Right ventricle myocardium inferior (tissue), 1 donor: ENCODE measurements around the gene PIK3CD. TPM values are rescaled to one million over a fixed set of nuclear protein-coding genes. Genes with fewer than 3 reads are reported as not detected.
"Not testable (repeated sequence)": the region's sequence is repeated elsewhere in the genome, so short reads cannot be mapped to it uniquely, and the experiment has no call there.

Experiments
- ATAC-seq: fragments of 200-7000 bp; cut with Tn5 transposase; one replicate; pipeline ENCODE4 v1.9.1; 2020; ENCODE audit warnings: mild to moderate bottlenecking, moderate library complexity
- DNase-seq: peaks from one replicate; pipeline ENCODE4 v3.0.0; 2021; ENCODE audit errors: missing footprints
- intact Hi-C: fragments of 100-400 bp; cut with DNase I; formaldehyde crosslinking; loops from one replicate; pipeline ENCODE4 v1.11.0; 2022
- total RNA-seq: library from RNA; stranded (reverse); fragmentation: NEBNext Ultra II Directional; extraction: Animal tissue kit (Norgen Biotek cat#: 25700); gene quantifications from one replicate; pipeline ENCODE4 v1.2.1, GENCODE V29; 2021
- donor health status: DM: no; HTN: yes; CAD: no; lungs with severe emphysema.

The PIK3CD gene
- total RNA-seq, 1 donor from 2014 or later, result 4.1 TPM

DNA sequence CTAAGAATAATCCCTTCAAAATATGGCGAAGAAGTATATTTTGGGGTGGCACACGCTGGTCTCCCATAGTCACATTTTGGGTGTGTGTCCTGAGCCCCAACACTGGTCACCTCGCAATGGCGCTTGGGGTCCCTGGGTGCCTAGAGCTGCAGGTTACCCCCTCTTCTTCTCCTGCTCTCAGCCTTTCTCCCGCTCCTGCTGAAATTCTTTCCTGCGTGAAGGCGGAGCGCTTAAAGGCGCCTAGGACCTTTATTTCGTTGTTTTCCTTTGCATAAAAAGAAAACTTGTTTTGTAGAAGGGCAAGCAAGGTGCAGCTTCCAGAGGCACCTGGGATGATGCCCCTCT, 339 bp upstream of the PIK3CD start:
- DNase-seq, result no peak
- no peak for ATAC-seq
- intact Hi-C loops, result no loop called here

DNA sequence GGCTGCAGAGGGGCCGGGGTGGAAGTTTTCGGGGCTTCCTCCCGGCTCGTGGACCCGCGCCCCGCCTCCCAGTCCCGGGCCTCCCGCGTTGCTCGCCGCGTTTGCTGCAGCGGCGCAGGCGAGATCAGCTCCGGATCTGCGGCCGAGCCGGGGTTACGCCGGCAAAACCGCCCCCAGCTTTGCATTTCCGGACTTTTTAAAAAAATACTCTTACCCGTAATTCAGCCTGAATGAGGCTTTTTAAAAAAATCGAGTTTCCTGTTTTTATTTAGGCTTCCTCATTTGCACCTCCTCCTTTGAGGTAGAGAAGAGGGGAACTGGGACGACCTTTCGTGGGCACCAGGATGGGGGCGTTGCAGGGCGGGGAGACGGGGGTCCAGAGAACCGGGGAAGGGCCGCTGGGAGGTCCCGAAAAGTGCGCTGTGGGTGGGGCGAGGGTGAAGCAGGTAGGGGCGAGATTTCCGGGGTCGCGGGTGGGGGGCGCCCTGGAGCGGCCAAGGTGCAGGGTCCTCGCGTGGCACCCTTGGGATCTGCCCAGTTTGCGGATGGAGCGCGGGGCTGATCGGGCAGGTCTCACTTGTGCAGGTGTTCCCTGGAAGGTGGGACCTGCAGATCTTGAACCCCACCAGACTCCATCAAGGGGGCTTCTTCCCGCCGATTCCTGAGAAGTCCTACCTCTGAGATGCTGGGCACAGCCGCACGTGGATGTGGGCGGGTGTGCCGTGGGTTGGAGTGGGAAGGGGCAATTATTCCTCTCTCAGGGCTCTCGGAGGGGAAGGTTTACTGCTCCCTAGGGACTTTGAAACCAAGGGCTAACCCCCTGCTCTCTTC, 1.1 kb downstream of the PIK3CD start:
- peak; percentile 21 for ATAC-seq
- intact Hi-C loops, result no loop called here

DNA sequence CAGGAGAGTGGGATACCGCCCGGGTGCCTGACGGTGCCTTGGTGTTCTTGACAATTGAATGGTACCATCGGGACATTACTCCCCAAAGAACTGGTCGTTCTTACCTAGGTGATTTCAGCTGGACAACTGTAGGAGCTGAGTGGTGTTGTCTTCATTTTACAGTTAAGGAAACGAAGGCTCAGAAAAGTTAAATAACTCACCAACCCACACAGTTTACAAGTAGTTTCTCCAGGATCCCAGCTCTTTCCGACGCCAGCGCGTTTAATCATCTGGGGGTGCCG, 1.6 kb downstream of the PIK3CD start:
- DNase-seq, result no peak
- no peak for ATAC-seq
- intact Hi-C loops, result no loop called here

More for the DNA sequence above, 1.1 kb downstream of the PIK3CD start:
- DNase-seq, result peak; percentile 85

DNA sequence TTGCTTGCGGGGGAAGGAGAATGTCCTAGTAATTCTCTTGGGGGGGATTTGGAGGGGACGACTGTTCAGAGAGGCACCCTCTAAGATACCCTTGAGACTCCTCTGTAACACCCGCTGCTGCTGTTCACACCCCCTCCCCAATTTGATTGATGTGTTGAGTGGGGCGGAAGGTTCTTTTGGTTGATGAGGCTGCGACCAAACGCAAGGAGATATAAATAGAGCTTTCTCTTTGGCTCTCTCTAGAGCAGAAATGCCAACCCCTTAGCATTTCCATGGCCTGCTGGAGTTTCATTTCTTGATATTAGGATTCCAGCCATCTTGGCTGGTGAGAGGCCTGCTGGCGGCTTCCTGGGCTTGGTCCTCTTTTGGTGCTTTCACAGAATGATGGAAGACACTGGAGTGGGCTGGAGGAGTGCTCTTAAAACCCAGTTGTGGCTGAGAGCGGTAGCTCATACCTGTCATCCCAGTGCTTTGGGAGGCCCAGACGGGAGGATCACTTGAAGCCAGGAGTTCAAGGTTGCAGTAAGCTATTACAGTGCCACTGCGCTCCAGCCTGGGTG, 2.0 kb downstream of the PIK3CD start:
- no peak for ATAC-seq
- intact Hi-C loops, result no loop called here
- DNase-seq, result no peak

DNA sequence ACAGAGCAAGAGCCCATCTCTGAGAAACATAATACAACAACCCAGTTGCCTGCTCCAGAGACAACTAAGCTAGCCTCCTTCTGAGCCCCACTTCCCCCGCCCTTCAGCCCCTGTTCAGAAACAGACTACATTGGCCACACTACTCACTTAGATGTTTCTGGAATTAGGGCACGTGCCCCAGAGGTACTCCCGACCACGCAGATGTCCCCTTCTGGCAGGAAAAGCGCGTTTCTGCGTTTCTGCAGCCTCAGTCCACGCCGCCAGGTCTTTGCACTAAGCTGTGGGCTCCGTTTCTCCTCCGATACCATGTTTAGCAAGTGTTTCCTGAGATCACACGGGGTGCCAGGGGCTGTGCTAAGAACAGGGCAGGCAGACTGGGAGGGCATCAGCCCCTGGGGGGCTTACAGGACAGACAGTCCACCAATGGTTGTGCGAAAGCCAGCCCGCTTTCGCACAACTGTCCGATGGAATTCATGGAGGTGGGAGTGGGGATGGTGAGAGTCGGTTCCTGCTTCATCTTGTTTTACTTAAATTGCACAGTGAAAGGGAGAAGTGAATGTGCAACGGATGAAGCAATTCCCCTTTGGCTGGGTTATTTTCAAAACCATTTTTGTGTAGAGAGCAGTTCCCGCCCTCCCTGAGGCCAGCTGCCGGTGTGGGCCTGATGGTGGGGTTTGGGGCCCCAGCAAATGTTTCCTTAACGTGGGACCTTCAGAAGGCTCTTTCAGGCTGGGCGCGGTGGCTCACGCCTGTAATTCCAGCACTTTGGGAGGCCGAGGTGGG, 2.7 kb downstream of the PIK3CD start:
- DNase-seq (no peak), ATAC-seq (peak; percentile 33)
- intact Hi-C loops, result no loop called here

DNA sequence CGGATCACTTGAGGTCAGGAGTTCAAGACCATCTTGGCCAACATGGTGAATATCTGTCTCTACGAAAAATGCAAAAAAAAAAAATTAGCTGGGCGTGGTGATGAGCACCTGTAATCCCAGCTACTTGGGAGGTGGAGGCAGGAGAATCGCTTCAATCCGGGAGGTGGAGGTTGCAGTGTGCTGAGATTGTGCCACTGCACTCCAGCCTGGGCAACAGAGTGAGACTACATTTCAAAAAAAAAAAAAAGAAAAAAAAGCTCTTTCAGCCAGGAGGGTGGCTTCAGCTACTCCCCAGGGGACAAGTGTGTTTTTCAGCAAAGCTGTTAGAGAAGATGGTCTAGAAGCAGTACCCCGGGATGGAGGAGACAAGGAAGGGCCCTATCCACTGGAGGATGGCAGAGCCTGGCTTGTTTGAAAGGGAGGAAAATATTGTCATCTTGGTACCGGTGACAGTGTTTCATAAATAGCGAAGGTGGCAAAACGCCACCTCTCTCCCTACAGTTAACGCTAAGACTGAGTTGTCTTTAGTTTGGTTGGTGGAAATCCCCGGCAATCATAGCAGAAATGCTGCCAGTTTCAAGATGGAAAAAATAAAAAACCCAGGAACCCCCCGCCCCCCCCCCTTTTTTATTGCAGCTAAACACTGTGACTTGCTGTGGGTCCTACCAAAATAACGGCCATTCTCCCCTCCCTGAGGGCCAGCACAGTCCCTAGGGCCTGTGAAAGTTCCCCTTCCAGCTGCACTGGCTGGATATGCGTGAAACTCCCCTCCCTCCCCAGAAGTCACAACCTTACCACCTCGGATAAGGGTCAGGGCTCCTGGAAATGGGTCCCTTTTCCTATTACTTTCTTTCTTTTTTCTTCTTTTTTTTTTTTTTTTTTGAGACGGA, 3.5 kb downstream of the PIK3CD start:
- DNase-seq (no peak), ATAC-seq (no peak)
- intact Hi-C loops, result no loop called here

DNA sequence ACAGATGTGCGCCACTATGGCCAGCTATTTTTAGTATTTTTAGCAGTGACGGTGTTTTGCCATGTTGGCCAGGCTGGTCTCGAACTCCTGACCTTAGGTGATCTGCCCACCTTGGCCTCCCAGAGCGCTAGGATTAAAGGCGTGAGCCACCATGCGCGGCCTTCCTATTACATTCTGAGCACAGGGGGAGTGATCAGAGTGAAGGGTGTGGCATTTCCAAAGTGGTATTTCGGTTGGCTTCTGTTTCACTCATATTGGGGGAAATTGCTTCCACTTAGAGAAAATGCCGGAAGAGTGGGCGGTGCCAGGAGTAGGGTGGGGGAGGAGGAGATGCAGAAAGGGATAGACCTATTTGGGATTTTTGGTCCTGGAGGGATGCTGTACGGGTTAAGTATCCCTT, 4.3 kb downstream of the PIK3CD start:
- no peak for DNase-seq
- intact Hi-C loops, result no loop called here
- ATAC-seq, result no peak

DNA sequence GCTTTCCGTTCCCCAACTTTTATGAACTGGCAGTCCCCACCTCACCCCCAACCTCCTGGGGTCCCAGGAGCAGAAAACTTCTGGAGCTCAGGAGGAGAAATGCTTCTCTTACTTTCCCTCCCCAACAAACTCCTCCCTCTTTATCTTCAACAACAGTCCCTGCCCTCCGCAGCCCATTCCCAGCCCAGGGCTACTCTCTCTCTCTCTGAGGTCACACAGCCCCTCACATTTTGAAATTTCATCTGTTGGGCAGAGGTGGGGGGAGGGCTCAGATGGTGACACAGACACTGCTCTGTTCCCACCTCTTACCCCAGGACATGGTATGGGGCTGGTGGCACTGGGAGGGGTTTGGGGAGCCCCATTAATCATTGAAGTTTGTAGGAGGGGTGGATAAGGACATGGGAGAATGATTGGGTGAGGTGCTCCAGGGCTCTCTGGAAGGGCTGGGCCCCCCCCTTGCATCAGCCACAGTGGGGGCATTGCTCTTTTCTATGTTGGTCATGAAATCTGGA, 6.0 kb downstream of the PIK3CD start:
- DNase-seq (no peak), ATAC-seq (no peak)
- intact Hi-C loops, result no loop called here

DNA sequence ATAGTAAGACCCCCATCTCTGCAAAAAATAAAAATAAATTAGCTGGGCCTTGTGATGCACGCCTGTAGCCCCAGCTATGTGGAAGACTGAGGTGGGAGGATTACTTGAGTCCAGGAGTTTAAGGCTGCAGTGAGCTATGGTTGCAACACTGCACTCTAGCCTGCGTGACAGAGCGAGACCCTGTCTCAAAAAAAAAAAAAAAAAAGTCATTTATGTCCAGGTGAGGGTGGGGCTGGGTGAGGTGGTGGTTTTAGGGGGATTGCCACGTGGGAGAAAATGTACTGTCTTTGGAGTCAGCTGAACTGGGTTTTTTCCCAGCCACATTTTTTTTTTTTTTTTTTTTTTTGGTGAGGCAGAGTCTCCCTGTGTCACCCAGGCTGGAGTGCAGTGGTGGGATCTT, 6.7 kb downstream of the PIK3CD start:
- no peak for DNase-seq
- intact Hi-C loops, result no loop called here

DNA sequence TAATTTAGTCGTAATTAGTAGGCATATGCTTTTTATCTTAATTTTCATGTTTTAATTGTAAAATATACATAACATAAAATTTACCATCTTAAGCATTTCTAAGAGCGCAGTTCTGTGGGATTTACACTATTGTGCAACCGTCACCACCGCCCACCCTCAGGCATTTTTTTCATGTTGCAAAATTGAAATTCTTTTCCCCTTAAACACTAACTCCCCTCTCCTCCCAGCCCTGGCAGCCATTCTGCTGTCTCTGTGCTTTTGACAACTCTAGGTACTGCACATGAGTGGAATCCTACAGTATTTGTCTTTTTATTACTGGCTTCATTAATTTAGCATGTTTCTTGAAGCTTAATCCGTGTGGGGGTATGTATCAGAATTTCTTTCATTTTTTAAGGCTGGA, 7.8 kb downstream of the PIK3CD start:
- DNase-seq (no peak), ATAC-seq (no peak)
- intact Hi-C loops, result no loop called here

More for the DNA sequence above, 6.7 kb downstream of the PIK3CD start:
- no peak for ATAC-seq

DNA sequence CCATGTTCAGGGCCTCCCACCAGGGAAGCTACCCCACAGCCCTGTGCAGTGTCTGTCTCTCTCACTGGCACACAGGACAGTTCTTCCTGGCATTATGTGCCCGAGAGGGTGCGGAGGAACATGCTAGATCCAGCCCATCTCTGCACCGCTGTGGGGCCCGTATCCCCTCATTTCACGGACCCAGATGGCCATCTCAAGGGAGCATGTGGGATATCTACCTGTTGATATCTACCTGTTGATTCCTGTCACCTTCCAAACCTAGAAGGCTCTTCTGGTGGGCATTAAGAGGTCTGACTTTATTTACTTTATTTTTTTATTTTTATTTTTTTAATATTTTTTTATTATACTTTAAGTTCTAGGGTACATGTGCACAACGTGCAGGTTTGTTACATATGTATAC, 11.7 kb downstream of the PIK3CD start:
- no peak for ATAC-seq
- DNase-seq, result no peak
- intact Hi-C loops, result no loop called here

DNA sequence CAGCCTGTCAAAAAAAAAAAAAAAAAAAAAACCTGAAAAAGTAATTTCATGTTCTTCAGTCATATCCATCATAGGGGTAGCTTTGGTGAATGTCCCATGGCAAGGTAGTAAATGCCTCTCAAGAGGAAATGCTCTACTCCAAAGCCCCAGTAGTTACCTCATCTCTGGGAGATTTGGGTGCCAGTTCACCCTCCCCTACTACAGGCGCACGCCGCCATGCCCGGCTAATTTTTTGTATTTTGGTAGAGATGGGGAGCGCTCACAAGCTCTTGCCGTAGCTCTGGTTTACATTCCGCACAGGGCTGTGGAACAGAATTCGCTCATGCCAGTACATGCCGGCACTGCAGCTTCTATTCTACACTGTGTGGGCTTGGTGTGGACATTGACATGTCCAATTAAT, 13.7 kb downstream of the PIK3CD start:
- ATAC-seq, result no peak

DNA sequence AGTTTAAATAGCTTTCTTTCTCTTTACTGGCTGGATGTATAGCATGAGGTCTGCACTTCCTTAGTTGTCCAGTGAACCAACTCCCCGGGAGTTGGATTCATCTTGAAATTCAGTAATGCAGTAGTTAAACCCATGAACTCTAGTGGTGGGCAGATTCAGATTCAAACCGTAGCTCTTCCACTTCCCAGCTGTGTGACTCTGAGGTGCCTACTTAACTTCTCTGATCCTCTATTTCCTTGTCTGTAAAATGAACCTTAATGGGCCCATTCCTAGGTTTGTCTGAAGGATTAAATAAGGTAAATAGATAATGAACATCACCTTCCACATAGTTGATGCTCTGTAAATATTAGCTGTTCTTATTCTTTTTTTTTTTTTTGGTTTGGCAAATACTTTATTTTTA, 16.5 kb downstream of the PIK3CD start:
- ATAC-seq (no peak), DNase-seq (no peak)
- intact Hi-C loops, result no loop called here

More for the DNA sequence above, 13.7 kb downstream of the PIK3CD start:
- intact Hi-C loops, result no loop called here
- DNase-seq, result no peak

DNA sequence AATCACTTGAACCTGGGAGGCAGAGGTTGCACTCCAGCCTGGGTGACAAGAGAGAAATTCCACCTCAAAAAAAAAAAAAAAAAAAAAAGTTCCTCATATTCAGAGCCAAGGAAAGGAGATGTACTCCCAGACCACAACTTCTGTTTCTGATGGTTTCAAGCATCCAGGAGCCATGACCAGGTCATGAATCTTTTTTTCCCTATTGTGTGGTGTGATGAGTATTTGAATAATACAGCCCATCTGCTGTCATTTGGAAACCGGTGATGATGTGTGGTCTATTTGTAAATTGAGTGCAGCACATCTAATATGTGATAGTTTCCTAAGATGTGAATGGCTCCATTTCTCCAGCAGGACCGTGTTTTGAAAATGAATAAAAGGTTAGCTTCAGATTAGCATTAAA, 18.6 kb downstream of the PIK3CD start:
- ATAC-seq, result no peak
- no peak for DNase-seq
- intact Hi-C loops, result no loop called here

DNA sequence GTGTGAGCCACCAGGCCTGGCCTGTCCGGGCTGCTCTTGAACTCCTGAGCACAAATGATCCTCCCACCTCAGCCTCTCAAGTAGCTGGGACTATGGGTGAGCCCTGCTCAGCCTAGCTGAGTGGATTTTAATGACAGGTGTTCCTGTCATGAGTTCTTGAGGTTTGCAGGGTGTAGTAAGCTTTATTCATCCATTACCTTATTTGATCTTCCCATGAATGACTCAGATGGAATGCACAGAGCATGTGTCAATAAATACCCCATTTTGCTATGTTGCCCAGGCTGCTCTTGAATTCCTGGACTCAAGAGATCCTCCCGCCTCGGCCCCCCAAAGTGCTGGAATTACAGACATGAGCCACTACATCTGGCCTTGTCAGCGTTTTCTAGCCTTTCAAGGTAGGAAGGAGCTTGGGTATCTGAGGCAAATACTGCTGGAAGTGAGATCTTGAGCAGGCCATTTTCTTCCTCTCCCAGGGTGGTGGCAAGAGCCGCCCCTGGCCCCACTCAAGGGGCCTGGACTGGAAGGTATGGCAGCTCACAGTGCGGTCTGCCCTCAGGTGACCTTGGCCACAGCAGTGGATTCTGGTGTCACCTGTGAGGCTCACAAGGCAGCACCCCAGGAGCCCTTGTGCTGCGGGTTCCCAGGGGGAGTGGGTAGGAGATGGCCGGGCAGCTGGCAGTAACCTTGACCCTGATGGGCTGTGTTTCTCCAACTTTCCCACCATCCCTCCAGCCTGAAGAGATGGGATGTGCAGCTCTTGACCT, 20.0 kb downstream of the PIK3CD start:
- intact Hi-C loops, result no loop called here
- ATAC-seq, result no peak
- DNase-seq, result no peak

DNA sequence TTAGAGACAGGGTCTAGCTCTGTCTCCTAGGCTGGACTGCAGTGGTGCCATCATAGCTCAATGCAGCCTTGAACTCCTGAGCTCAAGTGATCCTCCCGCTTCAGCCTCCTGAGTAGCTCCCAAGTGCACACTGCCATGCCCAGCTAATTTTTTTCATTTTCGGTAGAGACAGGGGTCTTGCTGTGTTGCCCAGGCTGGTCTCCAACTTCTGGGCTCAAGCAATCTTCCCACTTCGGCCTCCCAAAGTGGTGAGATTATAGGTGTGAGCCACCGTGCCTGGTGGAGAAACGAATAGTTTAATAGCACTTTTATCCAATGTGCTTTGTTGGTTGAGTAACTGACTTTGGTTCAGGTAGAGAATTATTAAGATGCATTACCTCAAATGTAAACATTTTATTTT, 20.9 kb downstream of the PIK3CD start:
- intact Hi-C loops, result no loop called here
- no peak for ATAC-seq
- no peak for DNase-seq

DNA sequence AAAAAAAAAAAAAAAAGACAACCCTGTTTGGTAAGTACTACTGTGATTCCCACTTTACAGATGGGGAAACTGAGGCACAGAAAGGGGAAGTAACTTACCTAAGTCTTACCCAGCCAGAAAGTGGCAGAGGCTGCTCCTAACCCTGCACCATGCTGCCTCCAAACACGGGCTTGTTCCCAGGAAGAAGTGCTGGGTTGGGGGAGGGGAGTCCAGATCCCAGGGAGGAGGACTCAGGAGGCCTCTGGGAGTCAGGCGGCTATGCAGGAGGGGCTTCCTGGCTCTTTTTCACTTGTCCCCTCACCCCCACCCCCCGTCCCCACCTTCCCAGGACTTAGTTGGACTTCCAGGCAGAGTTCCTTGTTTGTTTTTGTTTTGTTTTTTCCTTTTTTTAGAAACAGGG, 23.9 kb downstream of the PIK3CD start:
- no peak for DNase-seq
- ATAC-seq, result no peak
- intact Hi-C loops, result no loop called here

DNA sequence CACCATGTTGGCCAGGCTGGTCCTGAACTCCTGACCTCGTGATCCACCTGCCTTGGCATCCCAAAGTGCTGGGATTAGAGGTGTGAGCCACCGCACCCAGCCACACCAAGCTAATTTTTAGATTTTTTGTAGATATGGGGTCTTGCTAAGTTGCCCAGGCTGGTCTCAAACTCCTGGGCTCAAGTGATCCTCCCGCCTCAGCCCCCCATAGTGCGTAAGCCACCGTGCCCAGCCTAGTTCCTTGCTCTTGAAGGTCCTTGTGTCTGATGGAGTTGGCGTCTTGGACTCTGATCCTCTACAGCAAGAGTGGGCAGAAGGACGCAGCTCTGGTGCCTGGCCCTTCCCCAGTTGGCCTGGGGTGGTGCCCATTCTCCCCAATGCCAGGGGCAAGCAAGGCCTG, 24.6 kb downstream of the PIK3CD start:
- intact Hi-C loops, ATAC-seq, DNase-seq: not testable (repeated sequence)
